ENCODE data around the gene SPRN. TPM values are rescaled to one million over a fixed set of nuclear protein-coding genes. Genes with fewer than 3 reads are reported as not detected.
A peak's percentile ranks its signal among the peaks of the same experiment; 100 is the strongest.

The SPRN gene
- total RNA-seq, 1 donor from 2014 or later = 0.12 TPM

DNA sequence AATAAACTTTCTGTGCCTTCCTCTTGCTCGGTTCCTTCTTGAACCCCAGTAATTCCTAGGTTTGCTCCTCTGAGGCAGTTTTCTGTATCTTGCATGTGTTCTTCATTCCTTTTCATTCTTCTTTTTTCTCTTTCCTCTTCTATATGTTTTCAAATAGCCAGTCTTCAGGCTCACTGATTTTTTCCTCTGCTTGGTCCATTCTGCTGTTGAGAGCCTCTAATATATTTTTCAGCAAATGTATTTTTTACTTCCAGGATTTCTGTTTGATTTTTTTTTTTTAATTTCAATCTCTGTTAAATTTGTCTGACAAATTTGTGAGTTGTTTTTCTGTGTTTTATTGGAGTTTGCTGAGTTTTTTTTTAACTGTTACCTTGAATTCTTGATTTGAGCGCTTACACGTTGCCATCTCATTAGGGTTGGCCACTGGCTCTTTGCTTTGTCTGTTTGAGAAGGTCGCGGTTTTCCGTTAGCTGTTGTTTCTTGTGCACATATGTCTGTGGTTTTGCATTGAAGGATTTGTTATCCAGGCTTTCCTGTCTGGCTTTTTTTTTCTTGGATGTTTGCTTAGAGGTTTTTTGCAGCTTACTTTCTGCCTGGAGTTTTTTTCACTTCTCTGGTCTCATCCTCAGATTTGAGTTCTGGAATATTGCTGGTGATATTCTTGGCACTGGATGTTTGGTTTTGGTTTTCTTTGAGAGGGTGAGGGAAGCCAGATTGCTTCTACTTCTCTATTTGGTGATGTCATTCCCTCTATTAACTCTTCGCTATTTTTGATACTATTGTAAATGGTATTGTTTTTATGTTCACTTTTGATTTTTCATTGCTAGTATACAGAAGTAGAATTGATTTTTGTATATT is 12.7 kb downstream of the SPRN start:
- Mint-ChIP-seq H3K4me3 (ENCODE audit: low read depth) (no peak overlapping the region), H3K9me3 (ENCODE audit: low read depth) (peaks cover 65% of the 10 kb centered on the region), H3K4me1 (ENCODE audit: low read depth) (no peaks in the 10 kb centered on the region), H3K36me3 (ENCODE audit: insufficient read depth) (peaks cover 83% of the 10 kb centered on the region), H3K27me3 (no peaks in the 10 kb centered on the region), H3K27ac (peak overlapping the region; percentile 67)
- TF ChIP-seq, protein P1, sequence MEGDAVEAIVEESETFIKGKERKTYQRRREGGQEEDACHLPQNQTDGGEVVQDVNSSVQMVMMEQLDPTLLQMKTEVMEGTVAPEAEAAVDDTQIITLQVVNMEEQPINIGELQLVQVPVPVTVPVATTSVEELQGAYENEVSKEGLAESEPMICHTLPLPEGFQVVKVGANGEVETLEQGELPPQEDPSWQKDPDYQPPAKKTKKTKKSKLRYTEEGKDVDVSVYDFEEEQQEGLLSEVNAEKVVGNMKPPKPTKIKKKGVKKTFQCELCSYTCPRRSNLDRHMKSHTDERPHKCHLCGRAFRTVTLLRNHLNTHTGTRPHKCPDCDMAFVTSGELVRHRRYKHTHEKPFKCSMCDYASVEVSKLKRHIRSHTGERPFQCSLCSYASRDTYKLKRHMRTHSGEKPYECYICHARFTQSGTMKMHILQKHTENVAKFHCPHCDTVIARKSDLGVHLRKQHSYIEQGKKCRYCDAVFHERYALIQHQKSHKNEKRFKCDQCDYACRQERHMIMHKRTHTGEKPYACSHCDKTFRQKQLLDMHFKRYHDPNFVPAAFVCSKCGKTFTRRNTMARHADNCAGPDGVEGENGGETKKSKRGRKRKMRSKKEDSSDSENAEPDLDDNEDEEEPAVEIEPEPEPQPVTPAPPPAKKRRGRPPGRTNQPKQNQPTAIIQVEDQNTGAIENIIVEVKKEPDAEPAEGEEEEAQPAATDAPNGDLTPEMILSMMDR (IDR thresholded peaks at IDR 0.05; ENCODE audit: unreplicated experiment) = no peak
- no peak for DNase-seq (ENCODE audit: low spot score, unreplicated experiment)

DNA sequence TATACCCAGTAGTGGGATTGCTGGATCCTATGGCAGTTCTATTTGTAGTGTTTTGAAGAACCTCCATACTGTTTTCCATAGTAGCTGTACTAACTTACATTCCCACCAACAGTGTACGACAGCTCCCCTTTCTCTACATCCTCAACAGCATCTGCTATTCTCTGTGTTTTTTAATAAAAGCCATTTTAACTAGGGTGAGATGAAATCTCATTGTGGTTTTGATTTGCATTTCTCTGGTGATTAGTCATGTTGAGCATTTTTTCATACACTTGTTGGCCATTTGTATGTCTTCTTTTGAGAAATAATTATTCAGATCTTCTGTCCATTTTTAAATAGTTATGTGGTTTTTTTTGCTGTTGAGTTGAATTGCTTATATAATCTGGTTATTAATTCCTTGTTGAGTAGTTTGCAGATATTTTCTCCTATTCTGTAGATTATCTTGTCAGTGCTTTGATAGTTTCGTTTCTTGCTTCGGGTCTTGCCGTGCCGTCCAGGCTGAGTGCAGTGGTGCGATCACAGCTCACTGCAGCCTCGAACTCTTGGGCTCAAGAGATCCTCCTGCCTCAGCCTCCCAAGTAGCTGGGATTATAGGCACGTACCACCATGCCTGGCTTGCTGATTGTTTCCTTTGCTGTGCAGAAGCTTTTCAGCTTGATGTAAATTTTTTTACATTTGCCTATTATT is 18.4 kb downstream of the SPRN start:
- TF ChIP-seq, protein P1 (IDR thresholded peaks at IDR 0.05; ENCODE audit: unreplicated experiment) = no peak
- peaks cover 64% of the 10 kb centered on the region for H3K36me3 Mint-ChIP-seq (ENCODE audit: insufficient read depth)
- H3K4me1 Mint-ChIP-seq (ENCODE audit: low read depth) = peaks cover 4% of the 10 kb centered on the region
- no peak for DNase-seq (ENCODE audit: low spot score, unreplicated experiment)
- H3K4me3 Mint-ChIP-seq (ENCODE audit: low read depth) = no peak overlapping the region
- no peaks in the 10 kb centered on the region for H3K27me3 Mint-ChIP-seq
- H3K27ac Mint-ChIP-seq = no peak overlapping the region
- H3K9me3 Mint-ChIP-seq (ENCODE audit: low read depth) = peaks cover 30% of the 10 kb centered on the region

DNA sequence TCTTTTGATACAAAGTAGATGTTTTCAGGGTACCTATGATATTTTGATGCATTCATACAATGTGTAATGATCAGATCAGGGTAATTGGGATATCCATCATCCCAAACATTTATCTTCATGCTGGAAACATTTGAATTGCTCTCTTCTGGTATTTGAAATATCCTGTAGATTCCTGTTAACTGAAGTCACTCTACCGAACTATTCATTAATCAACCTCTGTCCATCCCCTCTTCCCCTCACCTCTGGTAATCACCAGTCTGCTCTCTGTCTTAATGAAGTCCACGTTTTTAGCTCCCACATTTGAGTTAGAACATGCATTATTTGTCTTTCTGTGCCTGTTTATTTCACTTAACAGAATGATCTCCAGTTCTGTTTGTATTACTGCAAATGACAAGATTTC is 19.2 kb downstream of the SPRN start:
- Mint-ChIP-seq H3K9me3 (ENCODE audit: low read depth) (peaks cover 24% of the 10 kb centered on the region), H3K36me3 (ENCODE audit: insufficient read depth) (peaks cover 57% of the 10 kb centered on the region), H3K27ac (no peak overlapping the region), H3K27me3 (no peaks in the 10 kb centered on the region), H3K4me1 (ENCODE audit: low read depth) (peaks cover 4% of the 10 kb centered on the region), H3K4me3 (ENCODE audit: low read depth) (no peak overlapping the region)
- no peak for DNase-seq (ENCODE audit: low spot score, unreplicated experiment)
- TF ChIP-seq, protein P1 (IDR thresholded peaks at IDR 0.05; ENCODE audit: unreplicated experiment) = no peak

DNA sequence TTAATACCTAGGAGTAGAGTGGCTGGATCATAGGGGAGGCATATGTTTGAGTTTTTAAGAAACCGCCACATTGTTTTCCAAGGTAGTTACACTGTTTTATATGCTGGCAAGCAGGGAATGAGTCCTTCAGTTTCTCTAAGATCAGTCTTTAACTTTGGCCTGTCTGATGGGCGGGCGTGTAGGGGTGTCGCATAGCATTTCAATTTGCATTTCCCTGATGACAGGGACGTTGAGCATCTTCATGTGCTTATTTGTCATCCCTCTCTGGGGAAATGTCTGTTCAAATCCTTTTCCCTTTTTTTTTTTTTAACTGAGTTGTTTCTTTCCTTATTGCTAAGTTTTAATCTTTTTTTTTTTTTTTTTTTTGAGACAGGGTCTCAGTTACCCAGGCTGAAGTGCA is 20.6 kb downstream of the SPRN start:
- peaks cover 44% of the 10 kb centered on the region for H3K36me3 Mint-ChIP-seq (ENCODE audit: insufficient read depth)
- peaks cover 4% of the 10 kb centered on the region for H3K4me1 Mint-ChIP-seq (ENCODE audit: low read depth)
- H3K9me3 Mint-ChIP-seq (ENCODE audit: low read depth) = peaks cover 11% of the 10 kb centered on the region
- no peak for DNase-seq (ENCODE audit: low spot score, unreplicated experiment)
- H3K27ac Mint-ChIP-seq = no peak overlapping the region
- no peak overlapping the region for H3K4me3 Mint-ChIP-seq (ENCODE audit: low read depth)
- TF ChIP-seq, protein P1 (IDR thresholded peaks at IDR 0.05; ENCODE audit: unreplicated experiment) = no peak
- H3K27me3 Mint-ChIP-seq = no peaks in the 10 kb centered on the region

DNA sequence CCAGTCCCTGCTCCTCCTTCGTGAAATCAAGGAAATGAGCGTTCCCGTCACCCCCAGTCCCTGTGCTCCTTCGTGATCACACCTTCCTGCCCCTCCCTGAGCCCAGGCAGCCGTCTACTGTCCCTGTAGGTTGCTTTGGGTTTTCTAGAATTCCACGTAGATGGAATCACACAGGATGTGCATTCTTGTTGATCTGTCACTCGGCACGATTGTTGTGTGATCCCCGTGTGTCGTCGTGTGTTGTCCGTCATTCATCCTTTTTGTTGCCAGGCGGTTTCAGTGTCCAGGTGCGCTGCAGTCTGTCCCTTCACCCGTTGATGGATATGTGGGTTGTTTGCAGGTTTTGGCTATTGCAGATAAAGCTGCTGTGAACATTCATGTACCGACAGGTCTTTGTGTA is 21.1 kb downstream of the SPRN start:
- Mint-ChIP-seq H3K9me3 (ENCODE audit: low read depth) (peaks cover 7% of the 10 kb centered on the region), H3K36me3 (ENCODE audit: insufficient read depth) (peaks cover 40% of the 10 kb centered on the region), H3K27ac (no peak overlapping the region), H3K27me3 (no peaks in the 10 kb centered on the region), H3K4me1 (ENCODE audit: low read depth) (peaks cover 4% of the 10 kb centered on the region), H3K4me3 (ENCODE audit: low read depth) (no peak overlapping the region)
- TF ChIP-seq, protein P1 (IDR thresholded peaks at IDR 0.05; ENCODE audit: unreplicated experiment) = no peak
- no peak for DNase-seq (ENCODE audit: low spot score, unreplicated experiment)
